GM10248 (cell line): ENCODE measurements around the gene IL17RA.

ENCODE experiments used
- CTCF ChIA-PET: fragments of 300-600 bp; sonication (Branson Sonifier 250); formaldehyde crosslinking; extraction: SDS; loops from one replicate; lab custom pipeline; 2021; ENCODE audit warnings: antibody characterized with exemption; lab: Yijun Ruan, JAX
- POLR2A ChIA-PET: fragments of 350-650 bp; sonication (Branson Sonifier 250); formaldehyde crosslinking; extraction: SDS; loops from one replicate; lab custom pipeline; 2020; ENCODE audit warnings: antibody characterized with exemption; lab: Yijun Ruan, JAX
- DNase-seq: peaks from one replicate; pipeline ENCODE4 v3.0.0; 2012; ENCODE audit errors: extremely low spot score
- CTCF ChIP-seq: IDR thresholded peaks from 2 replicates; pipeline ENCODE4 v1.5.1; 2012; ENCODE audit warnings: mild to moderate bottlenecking, low read depth; ENCODE audit errors: extremely low read depth, missing control alignments, control extremely low read depth

The IL17RA gene

GRCh38 chr22:17114898-17115235 lies 30.1 kb downstream of the IL17RA start:
- TF ChIP-seq CTCF = no peak
- ChIA-PET CTCF (interaction anchor here (1.7 kb wide), 1 partner anchor 57 kb away, joined by 4 read pairs; no protein-coding TSS in a partner anchor), POLR2A (no interaction called here)
- DNase-seq = no peak

- DNase-seq = no peak
- no peak for TF ChIP-seq CTCF
- ChIA-PET POLR2A (no interaction called here), CTCF (no interaction called here)
Measured at GRCh38 chr22:17115236-17115635, 30.4 kb downstream of the IL17RA start.

- TF ChIP-seq CTCF = no peak
- CTCF ChIA-PET = interaction anchor here (0.8 to 1.2 kb wide), 3 partner anchors 13 to 58 kb away, joined by 3 to 4 read pairs (median 3); no protein-coding TSS in a partner anchor
- POLR2A ChIA-PET = no interaction called here
- no peak for DNase-seq
Measured at GRCh38 chr22:17115945-17116565, 31.3 kb downstream of the IL17RA start.

- ChIA-PET CTCF (interaction anchor here (0.8 to 1.6 kb wide), 4 partner anchors 12 to 58 kb away, joined by 3 to 6 read pairs (median 4); no protein-coding TSS in a partner anchor), POLR2A (no interaction called here)
- TF ChIP-seq CTCF = no peak
- DNase-seq = no peak
Measured at GRCh38 chr22:17116572-17117330, 32.0 kb downstream of the IL17RA start.

- ChIA-PET CTCF (interaction anchor here (1.2 to 1.6 kb wide), 2 partner anchors 27 to 55 kb away, joined by 4 to 6 read pairs; no protein-coding TSS in a partner anchor), POLR2A (no interaction called here)
- no peak for DNase-seq
- no peak for TF ChIP-seq CTCF
Measured at GRCh38 chr22:17117400-17117799, 32.6 kb downstream of the IL17RA start.

- DNase-seq = no peak
- POLR2A ChIA-PET = no interaction called here
- CTCF ChIA-PET = interaction anchor here (1.1 to 1.6 kb wide), 2 partner anchors 55 to 384 kb away, joined by 3 to 6 read pairs; no protein-coding TSS in a partner anchor
- no peak for TF ChIP-seq CTCF
Measured at GRCh38 chr22:17117890-17118289, 33.1 kb downstream of the IL17RA start.
